GM20000 (cell line): ENCODE results near the gene SASH1.

Experiments
- DNase-seq: peaks from one replicate; pipeline ENCODE4 v3.0.0; 2012; ENCODE audit warnings: low spot score
- TF ChIP-seq, protein P1 (sequence below): IDR thresholded peaks from 2 replicates; pipeline ENCODE4 v1.5.1; 2012; ENCODE audit warnings: mild to moderate bottlenecking, control low read depth; ENCODE audit errors: extremely low read depth, missing control alignments

The SASH1 gene

DNA sequence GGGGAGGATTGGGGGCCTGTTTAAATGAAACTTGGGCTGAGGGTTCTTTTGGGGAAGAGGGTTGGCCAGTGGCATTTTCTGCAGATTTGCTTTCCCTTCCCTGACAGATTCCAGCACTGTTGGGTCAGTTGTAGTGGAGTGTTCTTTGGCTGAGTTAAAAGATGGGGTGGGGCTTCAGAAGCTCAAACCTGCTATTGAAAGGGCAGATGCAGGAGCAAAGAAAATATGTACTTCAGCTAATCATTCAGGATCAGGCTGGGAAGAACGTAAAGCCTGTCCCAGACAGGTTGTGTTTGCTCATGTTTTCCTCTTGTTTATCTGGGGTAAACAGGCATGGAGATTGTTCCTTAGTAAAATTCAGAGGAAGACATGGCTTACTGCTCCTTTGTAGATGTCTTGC lies 2.5 kb downstream of the SASH1 start:
- DNase-seq = no peak
- TF ChIP-seq, protein P1, sequence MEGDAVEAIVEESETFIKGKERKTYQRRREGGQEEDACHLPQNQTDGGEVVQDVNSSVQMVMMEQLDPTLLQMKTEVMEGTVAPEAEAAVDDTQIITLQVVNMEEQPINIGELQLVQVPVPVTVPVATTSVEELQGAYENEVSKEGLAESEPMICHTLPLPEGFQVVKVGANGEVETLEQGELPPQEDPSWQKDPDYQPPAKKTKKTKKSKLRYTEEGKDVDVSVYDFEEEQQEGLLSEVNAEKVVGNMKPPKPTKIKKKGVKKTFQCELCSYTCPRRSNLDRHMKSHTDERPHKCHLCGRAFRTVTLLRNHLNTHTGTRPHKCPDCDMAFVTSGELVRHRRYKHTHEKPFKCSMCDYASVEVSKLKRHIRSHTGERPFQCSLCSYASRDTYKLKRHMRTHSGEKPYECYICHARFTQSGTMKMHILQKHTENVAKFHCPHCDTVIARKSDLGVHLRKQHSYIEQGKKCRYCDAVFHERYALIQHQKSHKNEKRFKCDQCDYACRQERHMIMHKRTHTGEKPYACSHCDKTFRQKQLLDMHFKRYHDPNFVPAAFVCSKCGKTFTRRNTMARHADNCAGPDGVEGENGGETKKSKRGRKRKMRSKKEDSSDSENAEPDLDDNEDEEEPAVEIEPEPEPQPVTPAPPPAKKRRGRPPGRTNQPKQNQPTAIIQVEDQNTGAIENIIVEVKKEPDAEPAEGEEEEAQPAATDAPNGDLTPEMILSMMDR = no peak

DNA sequence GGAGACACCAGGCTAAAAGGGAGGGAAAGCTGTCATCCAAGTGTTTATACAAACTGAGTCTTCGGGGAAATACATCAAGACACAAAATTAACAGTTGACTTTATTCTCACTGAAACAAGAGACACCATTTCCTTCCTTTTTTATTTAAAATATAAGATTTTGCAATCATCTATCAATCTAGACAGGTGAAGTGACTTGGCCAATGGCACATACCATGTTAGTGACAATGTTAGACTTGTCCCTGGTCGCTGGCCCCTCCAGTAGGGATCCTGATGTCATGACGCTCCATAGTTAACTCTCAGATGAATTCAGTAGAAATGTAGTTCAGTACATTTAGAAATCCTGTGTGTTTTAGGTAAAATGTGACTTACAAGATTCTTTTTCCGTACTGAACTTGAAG lies 2.9 kb downstream of the SASH1 start:
- no peak for DNase-seq
- TF ChIP-seq, protein P1 = no peak

DNA sequence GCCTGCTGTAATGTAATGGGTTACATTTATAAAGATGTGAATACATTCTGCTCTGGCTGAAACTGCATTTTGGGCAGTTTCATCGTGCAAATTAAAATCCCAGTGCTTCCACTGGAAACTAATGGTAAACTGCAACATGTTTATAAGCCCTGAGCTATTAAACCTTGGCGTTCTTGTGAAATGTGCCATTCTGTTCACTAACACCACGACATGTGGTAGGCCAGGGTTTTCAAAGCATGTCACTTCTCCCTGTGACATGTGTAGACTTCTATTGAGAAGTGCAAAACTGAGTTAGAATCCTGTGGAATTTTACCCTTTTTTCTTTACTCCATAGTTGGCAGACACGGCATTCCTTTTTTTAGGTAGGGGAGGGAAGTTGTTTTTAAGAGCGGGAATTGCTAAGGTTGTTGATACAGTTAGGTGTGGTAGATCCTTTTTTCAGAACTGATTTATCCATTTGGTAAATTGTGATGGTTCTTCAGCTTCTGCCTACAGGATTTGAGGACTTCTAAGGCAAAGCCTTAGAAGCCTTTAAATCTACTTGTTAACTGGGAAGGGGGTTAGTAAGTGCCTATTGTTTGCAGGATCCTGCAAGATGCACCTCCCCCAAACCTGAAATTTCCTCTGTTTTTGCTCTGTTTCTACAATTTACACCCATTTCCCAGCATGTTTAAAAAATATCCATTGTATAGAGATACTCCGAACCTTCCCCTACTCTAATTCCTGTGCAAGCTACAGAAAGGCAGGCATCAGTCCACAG lies 4.2 kb downstream of the SASH1 start:
- TF ChIP-seq, protein P1 = no peak
- no peak for DNase-seq

DNA sequence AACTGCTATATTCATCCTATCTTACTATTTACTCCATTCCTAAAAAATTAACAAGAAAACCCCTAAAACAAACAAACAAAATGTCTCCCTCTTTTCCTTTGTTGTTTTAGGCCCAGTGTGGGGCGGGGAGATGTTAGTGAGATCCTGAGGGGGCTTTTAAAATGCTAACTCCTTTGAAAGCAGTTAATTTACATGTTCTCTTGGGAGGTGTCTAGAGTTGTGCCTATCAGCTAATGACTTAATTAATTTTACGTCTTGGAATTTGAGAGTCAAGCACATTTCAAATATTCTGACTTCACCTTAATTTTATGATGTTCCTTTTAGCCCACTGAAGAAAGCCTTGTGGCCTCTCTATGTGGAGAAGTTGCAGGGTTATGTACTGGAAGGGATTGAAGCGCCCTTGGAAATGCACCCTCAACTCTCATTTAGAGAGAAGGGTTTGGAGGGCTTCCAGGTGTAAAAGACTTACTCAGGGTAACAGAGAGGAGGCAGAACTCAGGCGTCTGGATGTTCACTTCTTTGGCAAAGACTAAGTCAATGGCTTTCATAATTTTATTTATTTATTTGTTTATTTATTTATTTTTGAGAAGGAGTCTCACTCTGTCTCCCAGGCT lies 4.9 kb downstream of the SASH1 start:
- no peak for DNase-seq
- TF ChIP-seq, protein P1 = no peak

DNA sequence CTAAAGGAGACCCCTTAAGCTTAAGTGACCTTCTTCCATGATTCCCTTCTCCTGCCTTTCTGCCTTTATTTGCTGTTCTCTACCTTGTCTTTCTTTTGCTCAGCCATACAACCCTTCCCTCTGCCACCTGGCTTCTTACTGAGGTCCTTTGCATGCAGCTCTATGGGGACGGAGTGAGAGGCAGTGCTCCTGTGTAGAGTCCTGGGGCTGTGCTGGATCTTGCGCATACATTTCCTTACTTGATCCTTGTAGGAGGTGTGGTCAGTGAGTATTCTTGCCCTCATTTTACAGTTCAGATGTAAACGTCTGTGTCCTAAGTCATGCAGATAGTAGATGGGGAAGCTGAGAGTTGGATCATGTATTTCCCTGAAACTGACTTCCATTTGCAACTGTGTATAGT lies 5.7 kb downstream of the SASH1 start:
- no peak for DNase-seq
- TF ChIP-seq, protein P1 = no peak

DNA sequence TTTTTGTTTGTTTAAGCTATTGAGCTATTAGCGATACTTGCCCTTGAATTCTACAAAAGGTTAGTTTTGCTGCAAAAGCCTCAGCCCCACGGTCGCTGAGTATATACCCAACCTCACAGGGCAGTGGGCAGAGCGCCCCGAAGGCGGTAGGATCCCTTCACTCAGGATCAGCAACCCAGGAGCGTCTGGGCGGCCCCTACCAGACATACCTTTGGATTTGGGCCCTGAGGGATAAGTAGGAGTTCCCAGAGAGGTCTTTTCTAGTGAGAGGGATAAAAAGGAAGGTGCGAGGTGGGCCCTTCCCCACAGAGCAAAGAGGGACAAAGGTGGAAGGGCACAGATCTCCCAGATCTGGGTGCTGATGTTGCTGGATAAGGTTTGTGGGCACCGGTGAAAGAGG lies 6.1 kb downstream of the SASH1 start:
- TF ChIP-seq, protein P1 = no peak
- no peak for DNase-seq

DNA sequence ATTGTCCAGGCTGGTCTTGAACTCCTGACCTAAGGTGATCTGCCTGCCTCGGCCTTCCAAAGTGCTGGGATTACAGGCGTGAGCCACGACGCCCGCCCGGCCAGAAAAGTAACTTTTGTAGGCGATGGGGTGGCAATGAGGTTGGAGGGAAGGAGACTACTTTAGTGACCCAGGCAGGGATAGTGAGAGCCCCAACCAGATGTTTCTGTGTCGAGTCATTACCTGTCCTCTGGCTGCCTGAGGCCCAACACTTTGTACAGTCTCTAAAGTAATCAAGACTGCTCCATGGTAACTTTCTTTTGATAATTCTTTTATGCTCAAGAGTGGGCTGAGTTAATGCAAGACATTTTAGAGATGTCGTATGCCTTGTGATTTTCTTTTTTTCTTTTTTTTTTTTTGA lies 6.8 kb downstream of the SASH1 start:
- TF ChIP-seq, protein P1 = no peak
- no peak for DNase-seq
